ENCODE measurements around the gene SYNPO. TPM values are rescaled to one million over a fixed set of nuclear protein-coding genes. Genes with fewer than 3 reads are reported as not detected.

The SYNPO gene
- polyA plus RNA-seq, 1 experiment, result 10.1 TPM

- CTCF ChIA-PET, result no interaction called here
- POLR2A ChIA-PET, result no interaction called here
- no peak for DNase-seq (ENCODE audit: low read depth, low spot score)
- Histone ChIP-seq H3K9me3 (ENCODE audit: control insufficient read depth, insufficient read depth, low read length) (no peaks in the 10 kb centered on the region), H3K27ac (ENCODE audit: low read depth, low read length) (no peak overlapping the region), H3K4me3 (ENCODE audit: low read depth, low read length) (no peak overlapping the region), H3K27me3 (ENCODE audit: control insufficient read depth, insufficient read depth, low read length) (no peaks in the 10 kb centered on the region)
- no peak for TF ChIP-seq CTCF (IDR thresholded peaks at IDR 0.05; ENCODE audit: low read depth, low read length)
Observed at GRCh38 chr5:150630461-150631325, 9.8 kb upstream of the SYNPO start.

- DNase-seq (ENCODE audit: low read depth, low spot score), result no peak
- H3K27me3 ChIP-seq (ENCODE audit: control insufficient read depth, insufficient read depth, low read length), result no peaks in the 10 kb centered on the region
- ChIA-PET POLR2A (interaction anchor here (1.2 kb wide), 1 partner anchor 9 kb away, joined by 5 read pairs; no protein-coding TSS in a partner anchor), CTCF (no interaction called here)
- no peaks in the 10 kb centered on the region for H3K9me3 ChIP-seq (ENCODE audit: control insufficient read depth, insufficient read depth, low read length)
- no peak overlapping the region for H3K4me3 ChIP-seq (ENCODE audit: low read depth, low read length)
- no peak overlapping the region for H3K27ac ChIP-seq (ENCODE audit: low read depth, low read length)
- no peak for TF ChIP-seq CTCF (IDR thresholded peaks at IDR 0.05; ENCODE audit: low read depth, low read length)
Observed at GRCh38 chr5:150631326-150631701, 9.1 kb upstream of the SYNPO start.

GRCh38 chr5:150632305-150633160, 7.9 kb upstream of the SYNPO start:
- H3K4me3 ChIP-seq (ENCODE audit: low read depth, low read length), result no peak overlapping the region
- H3K27ac ChIP-seq (ENCODE audit: low read depth, low read length), result no peak overlapping the region
- H3K27me3 ChIP-seq (ENCODE audit: control insufficient read depth, insufficient read depth, low read length), result no peaks in the 10 kb centered on the region
- POLR2A ChIA-PET, result interaction anchor here (1.2 kb wide), 1 partner anchor 10 kb away, joined by 5 read pairs; no protein-coding TSS in a partner anchor
- no peaks in the 10 kb centered on the region for H3K9me3 ChIP-seq (ENCODE audit: control insufficient read depth, insufficient read depth, low read length)
- no peak for DNase-seq (ENCODE audit: low read depth, low spot score)
- TF ChIP-seq CTCF (IDR thresholded peaks at IDR 0.05; ENCODE audit: low read depth, low read length), result no peak
- CTCF ChIA-PET, result no interaction called here

- H3K27me3 ChIP-seq (ENCODE audit: control insufficient read depth, insufficient read depth, low read length), result no peaks in the 10 kb centered on the region
- ChIA-PET POLR2A (no interaction called here), CTCF (no interaction called here)
- no peaks in the 10 kb centered on the region for H3K9me3 ChIP-seq (ENCODE audit: control insufficient read depth, insufficient read depth, low read length)
- no peak overlapping the region for H3K4me3 ChIP-seq (ENCODE audit: low read depth, low read length)
- TF ChIP-seq CTCF (IDR thresholded peaks at IDR 0.05; ENCODE audit: low read depth, low read length), result no peak
- DNase-seq (ENCODE audit: low read depth, low spot score), result no peak
- H3K27ac ChIP-seq (ENCODE audit: low read depth, low read length), result no peak overlapping the region
Observed at GRCh38 chr5:150633429-150633828, 7.0 kb upstream of the SYNPO start.
